ENCODE data around the gene PEX26. TPM values are rescaled to one million over a fixed set of nuclear protein-coding genes. Genes with fewer than 3 reads are reported as not detected.

The PEX26 gene
- total RNA-seq, 4 donors from 2014 or later = 31.7 to 47.3 (median 39.1) TPM

GRCh38 chr22:18087350-18087855 lies 9.6 kb downstream of the PEX26 start:
- Histone ChIP-seq H3K27me3 (no peaks in the 10 kb centered on the region), H3K4me3 (no peak overlapping the region), H3K36me3 (peaks cover 70% of the 10 kb centered on the region), H3K9me3 (no peaks in the 10 kb centered on the region), H3K4me1 (peaks cover 16% of the 10 kb centered on the region), H3K27ac (no peak overlapping the region)
- 84% methylated on average over 9 of the region's 13 CpGs for WGBS
- no peak for DNase-seq (ENCODE audit: low spot score in 2 of 2)
- TF ChIP-seq CTCF (IDR thresholded peaks at IDR 0.05) (no peak), POLR2A (IDR thresholded peaks at IDR 0.05) (no peak), EP300 (IDR thresholded peaks at IDR 0.05) (no peak), POLR2AphosphoS5 (IDR thresholded peaks at IDR 0.05) (no peak)

DNA sequence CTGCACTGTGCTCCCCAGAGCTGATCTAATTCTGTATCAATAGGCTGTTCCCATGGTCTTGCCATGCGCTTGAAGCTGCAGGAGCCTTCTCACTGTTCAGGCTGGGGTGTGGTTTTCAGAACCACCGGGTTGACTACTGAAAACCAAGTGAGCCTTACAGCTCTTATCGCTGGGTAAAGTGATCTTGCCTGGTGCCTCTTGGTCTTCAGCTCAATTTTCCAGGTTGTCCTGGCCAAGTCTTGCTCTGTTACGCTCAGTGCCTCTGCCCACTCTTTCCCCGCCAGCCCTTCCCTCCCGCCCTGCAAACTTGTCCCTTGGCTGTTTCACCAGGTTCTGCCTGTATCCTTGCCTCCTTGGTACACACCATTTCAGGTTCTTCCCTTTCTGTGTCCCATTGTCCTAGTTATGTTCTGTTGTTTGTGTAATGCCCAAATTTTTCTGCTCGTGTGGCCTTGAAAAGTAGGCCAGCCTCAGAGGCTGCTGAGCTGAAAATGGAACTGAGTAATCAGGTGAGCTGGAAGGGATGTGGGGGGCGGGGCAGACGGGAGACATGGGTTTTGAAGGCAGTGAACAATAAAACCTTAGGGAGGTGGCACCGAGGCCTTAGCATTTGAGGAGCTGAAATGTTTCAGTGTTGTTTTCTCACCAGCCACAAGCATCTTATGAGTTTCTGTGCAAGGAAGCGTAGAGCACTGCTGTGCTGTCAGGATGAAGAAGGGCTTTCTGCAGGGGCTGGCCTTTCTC lies 11.2 kb downstream of the PEX26 start:
- Histone ChIP-seq H3K9me3 (no peaks in the 10 kb centered on the region), H3K27me3 (no peaks in the 10 kb centered on the region), H3K4me1 (peaks cover 20% of the 10 kb centered on the region), H3K27ac (no peak overlapping the region), H3K36me3 (peaks cover 56% of the 10 kb centered on the region), H3K4me3 (no peak overlapping the region)
- no peak for DNase-seq (ENCODE audit: low spot score in 2 of 2)
- no peak for TF ChIP-seq EP300 (IDR thresholded peaks at IDR 0.05)
- TF ChIP-seq POLR2A (IDR thresholded peaks at IDR 0.05) = no peak
- WGBS = 87% methylated on average over 11 of the region's 11 CpGs

- no peak overlapping the region for H3K4me3 ChIP-seq
- DNase-seq (ENCODE audit: low spot score in 2 of 2) = no peak
- peaks cover 20% of the 10 kb centered on the region for H3K4me1 ChIP-seq
- no peak for TF ChIP-seq POLR2A (IDR thresholded peaks at IDR 0.05)
- WGBS = 93% methylated on average over 8 of the region's 8 CpGs
- no peak overlapping the region for H3K27ac ChIP-seq
- H3K36me3 ChIP-seq = peaks cover 43% of the 10 kb centered on the region
- H3K27me3 ChIP-seq = no peaks in the 10 kb centered on the region
- no peaks in the 10 kb centered on the region for H3K9me3 ChIP-seq
Measured at GRCh38 chr22:18090286-18090685, 12.5 kb downstream of the PEX26 start.

DNA sequence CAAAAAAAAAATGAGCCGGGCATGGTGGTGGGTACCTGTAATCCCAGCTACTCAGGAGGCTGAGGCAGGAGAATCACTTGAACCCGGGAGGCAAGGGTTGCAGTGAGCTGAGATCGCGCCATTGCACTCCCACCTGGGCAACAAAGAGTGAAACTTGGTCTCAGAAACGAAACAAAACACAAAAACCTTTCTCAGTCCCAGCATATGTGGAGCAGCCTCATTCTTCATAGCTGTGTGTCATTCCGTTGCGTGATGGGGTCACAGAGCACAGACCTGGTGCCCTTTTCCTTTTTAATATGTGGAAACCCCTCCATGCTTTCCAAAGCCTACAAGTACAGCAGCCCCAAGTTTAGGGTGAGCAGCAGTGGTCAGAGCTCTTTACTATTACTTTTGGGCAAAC lies 13.7 kb downstream of the PEX26 start:
- 58% methylated on average over 7 of the region's 7 CpGs for WGBS
- H3K9me3 ChIP-seq = no peaks in the 10 kb centered on the region
- peak overlapping the region; percentile 44 for H3K4me3 ChIP-seq
- peaks cover 31% of the 10 kb centered on the region for H3K36me3 ChIP-seq
- DNase-seq (ENCODE audit: low spot score in 2 of 2) = no peak
- no peak for TF ChIP-seq POLR2AphosphoS5 (IDR thresholded peaks at IDR 0.05)
- TF ChIP-seq EP300 (IDR thresholded peaks at IDR 0.05) = no peak
- TF ChIP-seq CTCF (IDR thresholded peaks at IDR 0.05) = no peak
- no peak for TF ChIP-seq POLR2A (IDR thresholded peaks at IDR 0.05)
- H3K4me1 ChIP-seq = peaks cover 20% of the 10 kb centered on the region
- no peaks in the 10 kb centered on the region for H3K27me3 ChIP-seq
- H3K27ac ChIP-seq = peak overlapping the region; percentile 88

- whole genome bisulfite sequencing = 6% methylated on average over 17 of the region's 22 CpGs
- Histone ChIP-seq H3K4me3 (peak overlapping the region; percentile 44), H3K27ac (peak overlapping the region; percentile 88), H3K27me3 (no peaks in the 10 kb centered on the region), H3K36me3 (peaks cover 27% of the 10 kb centered on the region), H3K4me1 (peaks cover 20% of the 10 kb centered on the region), H3K9me3 (no peaks in the 10 kb centered on the region)
- no peak for TF ChIP-seq POLR2AphosphoS5 (IDR thresholded peaks at IDR 0.05)
- TF ChIP-seq POLR2A (IDR thresholded peaks at IDR 0.05) = no peak
- no peak for TF ChIP-seq EP300 (IDR thresholded peaks at IDR 0.05)
- no peak for TF ChIP-seq CTCF (IDR thresholded peaks at IDR 0.05)
- peak in 1 of 2 donors; percentile 84 for DNase-seq (ENCODE audit: low spot score in 2 of 2)
Measured at GRCh38 chr22:18091916-18092526, 14.2 kb downstream of the PEX26 start.

- no peak for DNase-seq (ENCODE audit: low spot score in 2 of 2)
- Histone ChIP-seq H3K36me3 (peaks cover 10% of the 10 kb centered on the region), H3K4me3 (no peak overlapping the region), H3K4me1 (peaks cover 20% of the 10 kb centered on the region), H3K9me3 (no peaks in the 10 kb centered on the region), H3K27ac (no peak overlapping the region), H3K27me3 (no peaks in the 10 kb centered on the region)
- 95% methylated on average over 6 of the region's 6 CpGs for WGBS
- TF ChIP-seq EP300 (IDR thresholded peaks at IDR 0.05) = no peak
- TF ChIP-seq CTCF (IDR thresholded peaks at IDR 0.05) = no peak
- no peak for TF ChIP-seq POLR2A (IDR thresholded peaks at IDR 0.05)
- TF ChIP-seq POLR2AphosphoS5 (IDR thresholded peaks at IDR 0.05) = no peak
Measured at GRCh38 chr22:18093661-18094060, 15.9 kb downstream of the PEX26 start.
